ENCODE measurements around the gene KIF16B. TPM values are rescaled to one million over a fixed set of nuclear protein-coding genes. Genes with fewer than 3 reads are reported as not detected.

The KIF16B gene
- total and polyA plus RNA-seq, 2 of the 8 experiments (the other 6 are each of a cell fraction or from before 2014, with no cell fraction given), result 3.0 to 9.2 TPM

- no peak for TF ChIP-seq CBX8 (IDR thresholded peaks at IDR 0.05; ENCODE audit: borderline replicate concordance, low read depth, low read length)
These were observed 204.5 kb downstream of the KIF16B start (continued) for GRCh38 chr20:16368645-16369292.

All from H1 (cell line).